Muscle layer of colon (tissue), 2 donors: Measurements from ENCODE around the gene RASD2.

ENCODE experiments used
- H3K27ac ChIP-seq: one replicate; pipeline ENCODE4 v1.7.0; 2013; ENCODE audit warnings: low read depth, mild to moderate bottlenecking, low read length, moderate library complexity
- H3K27me3 ChIP-seq, 2 donors: one replicate each; pipeline ENCODE4 v1.7.0; 2013; ENCODE audit warnings: low read length in 2 of 2, mild to moderate bottlenecking in 2 of 2; ENCODE audit not compliant: insufficient read depth in 2 of 2, control insufficient read depth in 1 of 2
- H3K36me3 ChIP-seq: one replicate; pipeline ENCODE4 v1.7.0; 2013; ENCODE audit warnings: mild to moderate bottlenecking, low read length; ENCODE audit not compliant: insufficient read depth
- H3K4me1 ChIP-seq: one replicate; pipeline ENCODE4 v1.7.0; 2013; ENCODE audit warnings: mild to moderate bottlenecking, low read length; ENCODE audit not compliant: insufficient read depth
- H3K4me3 ChIP-seq, 2 donors: one replicate each; pipeline ENCODE4 v1.7.0; 2013; ENCODE audit warnings: low read length in 2 of 2, low read depth in 1 of 2, mild to moderate bottlenecking in 1 of 2, moderate library complexity in 1 of 2
- H3K9ac ChIP-seq: one replicate; pipeline ENCODE4 v1.7.0; 2013; ENCODE audit warnings: low read length
- H3K9me3 ChIP-seq: one replicate; pipeline ENCODE4 v1.7.0; 2013; ENCODE audit warnings: mild to moderate bottlenecking, low read length
- donor health status: abdominal sarcoma.
- donor health status: Adenocarcinoma of cecum.

RASD2 gene

DNA sequence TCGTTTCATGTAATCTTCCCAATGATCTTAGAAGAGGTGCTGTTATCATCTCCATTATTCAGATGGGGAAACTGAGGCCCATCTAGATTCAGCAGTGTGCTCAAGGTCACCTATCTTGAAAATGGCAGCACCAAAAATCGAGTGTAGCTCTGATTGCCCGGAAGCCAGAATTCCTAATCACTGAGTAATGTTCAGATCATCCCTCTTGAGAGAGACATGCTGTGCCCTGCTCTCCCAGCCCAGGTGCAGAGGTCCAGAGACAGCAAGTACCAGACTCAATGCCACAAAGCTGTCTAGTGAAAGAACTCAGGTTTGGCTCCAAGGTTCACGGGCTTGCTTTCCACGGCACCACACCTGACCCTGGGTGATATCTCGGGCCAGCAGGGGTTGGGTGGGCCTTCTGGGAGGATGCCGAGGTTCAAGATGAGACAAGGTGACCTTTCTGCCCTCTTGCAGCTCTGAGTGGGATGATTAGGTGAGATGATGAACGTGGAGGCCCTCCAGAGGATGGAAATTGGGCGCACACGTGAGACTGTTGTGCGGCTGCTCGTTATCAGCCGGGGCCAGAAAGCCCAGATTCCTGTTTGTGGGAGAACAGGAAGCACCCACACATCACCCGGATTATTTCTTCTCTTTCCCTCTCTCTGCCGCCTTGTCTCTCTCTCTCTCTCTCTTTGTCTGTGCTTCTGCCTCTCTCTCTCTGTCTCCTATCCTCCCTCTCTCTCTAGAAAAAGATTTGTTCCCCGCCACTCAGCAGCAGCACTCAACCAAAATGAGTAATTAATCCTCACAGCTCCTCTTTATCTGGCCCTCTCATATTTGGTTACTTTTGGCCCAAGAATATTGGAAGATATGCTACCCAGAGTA, 19.0 kb upstream of the RASD2 start:
- Histone ChIP-seq H3K9ac (no peak overlapping the region), H3K27me3 (no peaks in the 10 kb centered on the region), H3K4me1 (peaks cover 11% of the 10 kb centered on the region), H3K4me3 (no peak overlapping the region), H3K36me3 (no peaks in the 10 kb centered on the region), H3K9me3 (no peaks in the 10 kb centered on the region), H3K27ac (no peak overlapping the region)

DNA sequence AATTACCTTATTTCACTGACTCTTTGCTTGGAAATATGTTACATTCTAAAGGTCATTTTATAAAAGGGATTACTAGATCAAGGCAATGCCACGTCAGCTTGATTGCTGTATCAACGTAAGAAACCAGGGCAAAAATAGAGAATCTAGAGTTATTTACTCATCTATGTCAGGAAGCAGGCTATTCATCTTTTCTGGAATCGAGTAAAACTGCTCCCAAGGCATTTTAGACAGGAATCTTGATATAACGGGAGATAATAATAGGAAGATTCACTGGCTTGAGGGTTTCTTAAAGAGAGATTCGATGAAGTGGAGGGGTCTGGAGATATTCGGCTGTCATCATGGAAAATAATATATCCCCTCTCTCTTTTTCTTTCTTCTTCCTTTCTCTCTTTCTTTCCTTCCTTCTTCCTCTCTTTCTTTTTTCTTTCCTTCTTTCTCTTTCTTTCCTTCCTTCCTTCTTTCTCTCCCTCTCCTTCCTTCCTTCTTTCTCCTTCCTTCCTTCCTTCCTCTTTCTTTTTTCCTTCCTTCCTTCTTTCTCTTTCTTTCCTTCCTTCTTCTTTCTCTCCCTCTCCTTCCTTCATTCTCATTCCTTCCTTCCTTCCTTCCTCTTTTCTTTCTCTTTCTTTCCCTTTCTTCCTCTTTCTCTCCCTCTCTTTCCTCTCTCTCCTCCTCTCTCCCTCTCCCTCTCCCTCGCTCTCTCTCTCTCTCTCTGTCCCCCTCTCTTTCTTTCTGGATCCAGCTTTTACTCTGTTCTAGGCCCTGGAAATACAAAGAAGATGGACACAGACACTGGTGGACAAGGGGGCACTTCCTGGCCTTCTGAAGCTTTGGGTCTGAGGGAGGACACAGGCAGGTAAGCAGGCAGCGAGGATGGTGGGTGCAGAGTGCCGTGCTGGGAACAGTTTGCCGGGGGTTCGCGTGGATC, 18.1 kb upstream of the RASD2 start:
- H3K4me1 ChIP-seq: peaks cover 11% of the 10 kb centered on the region
- no peak overlapping the region for H3K27ac ChIP-seq
- no peak overlapping the region for H3K9ac ChIP-seq
- no peaks in the 10 kb centered on the region for H3K27me3 ChIP-seq
- H3K36me3 ChIP-seq: no peaks in the 10 kb centered on the region
- H3K9me3 ChIP-seq: no peaks in the 10 kb centered on the region
- no peak overlapping the region for H3K4me3 ChIP-seq

DNA sequence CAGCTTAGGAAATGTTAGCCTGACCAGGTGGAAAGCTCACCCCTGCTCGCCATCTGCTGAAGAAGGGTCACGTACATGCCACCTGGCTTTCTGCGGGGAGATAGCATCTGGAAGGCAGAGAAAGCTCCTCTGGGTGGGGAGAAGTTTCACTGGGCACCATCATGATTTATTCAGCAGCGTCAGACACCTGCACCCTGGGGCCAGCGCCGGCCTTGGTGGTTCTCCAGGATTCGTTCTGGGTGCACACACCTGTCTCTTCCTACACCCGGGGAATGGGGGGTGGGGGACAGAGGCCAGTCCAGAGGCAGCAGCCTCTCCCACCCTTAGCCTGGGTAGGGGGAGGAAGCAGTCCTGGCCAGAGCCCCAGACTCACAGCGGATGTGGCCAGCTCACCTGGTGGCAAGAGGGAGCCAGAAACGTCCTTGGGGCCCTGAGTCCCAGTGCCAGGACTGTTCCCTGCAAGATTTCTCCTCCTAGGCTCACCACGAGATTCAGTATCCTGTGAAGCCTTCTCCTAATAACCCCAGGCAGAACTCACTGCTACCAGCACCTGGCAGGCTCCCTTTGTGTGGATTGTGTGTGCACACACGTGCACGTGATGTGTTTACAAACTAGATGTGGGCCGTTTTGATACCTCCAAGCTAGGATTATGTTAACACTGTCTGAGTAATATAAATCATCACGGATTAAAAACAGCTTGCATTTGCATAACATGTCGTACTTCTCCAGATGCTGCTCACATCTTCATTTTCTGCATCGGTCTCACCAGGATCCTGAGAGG, 17.3 kb upstream of the RASD2 start:
- Histone ChIP-seq H3K36me3 (no peaks in the 10 kb centered on the region), H3K9me3 (no peaks in the 10 kb centered on the region), H3K27me3 (no peaks in the 10 kb centered on the region), H3K4me1 (peaks cover 11% of the 10 kb centered on the region), H3K27ac (no peak overlapping the region), H3K9ac (no peak overlapping the region), H3K4me3 (no peak overlapping the region)

DNA sequence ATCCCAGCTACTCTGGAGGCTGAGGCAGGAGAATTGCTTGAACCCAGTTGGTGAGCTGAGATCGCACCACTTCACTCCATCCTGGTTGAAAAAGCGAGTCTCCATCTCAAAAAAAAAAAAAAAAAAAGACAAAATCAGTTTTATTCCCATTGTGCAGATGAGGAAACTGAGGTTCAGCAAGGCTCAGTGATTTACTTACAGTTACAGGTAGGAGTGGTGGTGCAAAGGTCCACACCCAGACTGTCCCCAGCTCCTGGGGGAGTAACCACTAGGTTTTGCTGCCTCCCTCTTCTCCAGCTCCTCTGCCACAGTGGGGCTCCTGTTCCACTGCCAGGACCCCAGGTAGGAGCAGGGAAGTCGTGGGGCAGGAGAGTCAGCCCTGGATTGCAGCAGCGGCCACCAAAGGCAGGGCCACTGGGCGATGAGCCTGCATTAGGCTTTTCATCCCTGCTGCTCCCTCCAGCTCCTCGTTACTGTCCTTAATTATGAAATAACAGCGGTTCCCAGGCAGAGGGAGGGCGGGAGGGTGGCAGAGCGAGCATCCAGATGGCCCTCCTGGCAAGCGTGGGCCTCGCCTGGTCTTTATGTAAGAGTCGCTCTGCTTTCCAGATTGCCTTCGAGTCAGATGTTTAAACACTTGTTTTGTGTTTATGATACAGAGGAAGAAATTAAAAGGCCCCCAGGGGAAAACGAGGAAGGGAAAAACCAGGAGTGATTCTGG, 15.5 kb upstream of the RASD2 start:
- Histone ChIP-seq H3K36me3 (no peaks in the 10 kb centered on the region), H3K9ac (no peak overlapping the region), H3K4me1 (peaks cover 11% of the 10 kb centered on the region), H3K27me3 (no peaks in the 10 kb centered on the region), H3K27ac (peak overlapping the region; percentile 82), H3K4me3 (no peak overlapping the region), H3K9me3 (no peaks in the 10 kb centered on the region)

DNA sequence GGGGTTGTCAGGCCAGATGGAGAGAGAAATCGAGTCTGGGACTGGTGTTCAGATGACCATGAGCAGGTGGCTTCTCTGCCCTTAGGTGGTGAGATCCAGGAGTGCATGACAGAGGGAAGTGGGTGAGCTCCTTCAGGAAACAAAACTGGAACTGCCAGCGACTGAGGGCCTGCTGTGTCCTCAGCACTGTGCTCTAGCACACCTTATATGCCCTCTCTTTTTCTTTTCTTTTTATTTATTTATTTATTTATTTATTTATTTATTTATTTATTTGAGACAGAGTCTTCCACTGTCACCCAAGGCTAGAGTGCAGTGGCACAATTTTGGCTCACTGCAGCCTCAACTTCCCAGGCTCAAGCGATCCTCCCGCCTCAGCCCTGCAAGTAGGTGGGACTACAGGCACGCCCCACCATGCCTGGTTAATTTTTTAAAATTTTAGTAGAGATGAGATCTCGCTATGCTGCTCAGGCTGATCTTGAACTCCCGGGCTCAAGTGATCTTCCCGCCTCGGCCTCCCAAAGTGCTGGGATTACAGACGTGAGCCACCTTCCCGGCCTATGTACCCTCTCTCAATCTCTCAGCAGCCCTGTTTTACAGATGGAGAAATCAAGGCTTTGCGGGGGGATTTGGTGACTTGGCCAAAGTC, 14.8 kb upstream of the RASD2 start:
- H3K4me3 ChIP-seq: no peak overlapping the region
- H3K36me3 ChIP-seq: no peaks in the 10 kb centered on the region
- peak overlapping the region; percentile 63 for H3K27ac ChIP-seq
- peaks cover 11% of the 10 kb centered on the region for H3K4me1 ChIP-seq
- H3K9ac ChIP-seq: no peak overlapping the region
- no peaks in the 10 kb centered on the region for H3K27me3 ChIP-seq
- no peaks in the 10 kb centered on the region for H3K9me3 ChIP-seq

DNA sequence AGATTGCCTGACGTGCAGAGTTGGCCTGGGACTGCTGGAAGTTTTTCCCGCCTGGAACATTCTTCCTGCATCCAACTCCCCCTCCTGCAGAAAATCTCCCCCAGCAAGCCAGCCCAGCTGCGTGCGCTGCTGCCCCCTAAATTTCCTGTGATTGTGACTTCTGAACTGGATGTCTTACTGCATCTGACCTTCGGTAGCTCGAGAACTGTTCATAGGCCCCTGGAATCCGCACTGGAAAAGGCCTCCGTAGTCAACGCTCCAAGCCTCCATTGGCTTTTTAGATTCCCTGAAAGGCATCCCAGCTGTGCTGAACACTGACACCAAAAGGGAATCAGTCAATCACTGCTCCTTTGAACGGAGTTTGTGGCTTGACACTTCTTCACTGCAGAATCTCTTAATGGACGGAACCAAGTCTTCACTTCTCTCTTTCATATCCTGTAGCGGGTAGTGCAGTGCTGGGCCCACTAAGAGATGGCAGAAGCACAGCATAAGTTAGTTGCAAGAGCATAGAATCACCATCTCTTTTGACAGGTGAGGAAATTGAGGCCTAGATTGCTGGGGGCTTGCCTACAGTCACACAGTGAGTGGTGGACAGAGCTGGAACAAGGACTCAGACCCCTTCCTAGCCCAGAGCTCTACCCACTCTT, 14.2 kb upstream of the RASD2 start:
- H3K4me1 ChIP-seq: peaks cover 5% of the 10 kb centered on the region
- H3K4me3 ChIP-seq: no peak overlapping the region
- H3K27ac ChIP-seq: peak overlapping the region; percentile 7
- no peaks in the 10 kb centered on the region for H3K9me3 ChIP-seq
- H3K27me3 ChIP-seq: no peaks in the 10 kb centered on the region
- no peaks in the 10 kb centered on the region for H3K36me3 ChIP-seq
- no peak overlapping the region for H3K9ac ChIP-seq

DNA sequence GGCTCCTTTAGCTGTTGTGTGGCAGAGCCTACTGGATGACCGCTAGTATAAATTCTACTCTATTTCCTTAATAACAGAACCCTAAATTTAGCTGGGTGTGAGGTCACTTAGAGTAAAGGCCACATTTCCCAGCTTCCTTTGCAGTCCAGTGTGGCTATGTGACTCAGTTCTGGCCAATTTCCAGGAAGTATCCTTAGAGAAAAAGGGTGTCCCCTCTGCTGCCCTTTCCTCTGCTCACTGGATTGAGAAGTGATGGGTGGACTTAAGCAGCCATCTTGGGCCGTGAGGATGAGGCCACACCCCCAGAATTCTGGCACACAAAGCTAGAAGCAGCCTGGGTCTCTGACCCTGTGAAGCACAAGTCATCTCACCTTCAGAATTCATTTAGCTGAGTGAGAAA, 11.7 kb upstream of the RASD2 start:
- Histone ChIP-seq H3K36me3 (no peaks in the 10 kb centered on the region), H3K27me3 (no peaks in the 10 kb centered on the region), H3K9me3 (no peaks in the 10 kb centered on the region), H3K27ac (no peak overlapping the region), H3K9ac (no peak overlapping the region), H3K4me3 (no peak overlapping the region), H3K4me1 (peaks cover 5% of the 10 kb centered on the region)

DNA sequence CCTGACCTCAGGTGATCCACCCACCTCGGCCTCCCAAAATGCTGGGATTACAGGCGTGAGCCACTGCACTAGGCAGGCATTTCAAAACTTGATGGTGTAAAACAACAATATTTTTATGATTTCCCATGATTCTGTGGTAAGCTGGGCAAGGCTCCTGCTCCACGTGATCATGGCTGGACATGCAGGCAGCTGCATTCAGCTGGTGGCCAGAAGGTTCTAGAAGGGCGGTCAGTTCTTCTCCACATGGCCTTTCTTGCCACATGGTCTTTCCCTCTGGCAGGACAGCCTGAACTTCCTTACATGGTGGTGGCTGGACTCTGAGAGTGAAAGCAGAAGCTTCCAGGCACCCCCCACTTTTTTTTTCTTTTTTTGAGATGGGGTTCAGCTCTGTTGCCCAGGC, 9.9 kb upstream of the RASD2 start:
- H3K27ac ChIP-seq: no peak overlapping the region
- no peak overlapping the region for H3K4me3 ChIP-seq
- no peaks in the 10 kb centered on the region for H3K4me1 ChIP-seq
- no peaks in the 10 kb centered on the region for H3K9me3 ChIP-seq
- H3K9ac ChIP-seq: no peak overlapping the region
- no peaks in the 10 kb centered on the region for H3K27me3 ChIP-seq
- H3K36me3 ChIP-seq: no peaks in the 10 kb centered on the region

DNA sequence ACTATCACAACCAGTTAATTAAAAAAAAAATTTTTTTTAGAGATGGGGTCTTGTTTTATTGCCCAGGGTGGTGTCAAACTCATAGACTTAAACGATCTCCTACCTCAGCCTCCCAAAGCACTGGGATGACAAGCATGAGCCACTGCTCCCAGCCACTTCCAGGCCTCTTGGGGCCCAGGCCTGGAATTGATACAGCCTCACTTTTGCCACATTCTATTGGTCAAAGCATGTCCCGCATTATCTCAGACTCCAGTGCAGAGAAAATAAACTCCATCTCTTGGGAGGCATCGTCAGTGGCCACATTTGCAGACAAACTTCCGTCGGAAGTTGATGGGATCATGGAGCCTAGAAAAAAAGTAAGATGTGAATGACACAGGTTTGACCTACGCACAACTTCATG, 9.4 kb upstream of the RASD2 start:
- Histone ChIP-seq H3K27ac (no peak overlapping the region), H3K27me3 (no peaks in the 10 kb centered on the region), H3K4me1 (no peaks in the 10 kb centered on the region), H3K9ac (no peak overlapping the region), H3K36me3 (no peaks in the 10 kb centered on the region), H3K4me3 (no peak overlapping the region), H3K9me3 (no peaks in the 10 kb centered on the region)

DNA sequence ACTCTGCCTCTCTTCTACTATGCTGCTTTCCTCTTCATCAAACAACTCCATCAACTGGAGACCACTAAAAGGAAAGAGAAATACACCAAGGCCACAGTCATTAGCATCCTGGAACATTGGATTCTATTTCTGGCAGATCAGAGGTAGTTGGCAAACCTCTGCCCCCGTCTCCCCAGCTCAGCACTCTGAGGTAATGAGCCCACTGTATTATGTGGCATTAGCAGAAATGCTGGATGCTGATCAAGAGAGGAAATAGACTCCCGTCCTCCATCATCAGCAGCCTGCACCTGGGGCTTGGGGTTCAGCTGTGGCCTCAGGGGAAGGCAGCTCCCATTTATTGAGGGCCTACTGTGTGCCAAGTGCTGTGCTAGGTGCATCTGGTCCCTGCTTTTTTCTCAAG, 9.0 kb upstream of the RASD2 start:
- no peak overlapping the region for H3K27ac ChIP-seq
- no peak overlapping the region for H3K9ac ChIP-seq
- no peaks in the 10 kb centered on the region for H3K36me3 ChIP-seq
- no peaks in the 10 kb centered on the region for H3K9me3 ChIP-seq
- H3K4me1 ChIP-seq: no peaks in the 10 kb centered on the region
- no peaks in the 10 kb centered on the region for H3K27me3 ChIP-seq
- no peak overlapping the region for H3K4me3 ChIP-seq
